ENCODE data around the gene SHC2.

- TF ChIP-seq CTCF (IDR thresholded peaks at IDR 0.05; ENCODE audit: low read depth, low read length, poor library complexity, severe bottlenecking) (no peak), EZH2phosphoT487 (IDR thresholded peaks at IDR 0.05; ENCODE audit: borderline replicate concordance, low read length) (no peak)
Observed at GRCh38 chr19:439167-439900, 21.5 kb downstream of the SHC2 start.
